K562 (cell line): ENCODE results near the gene CACNA1I. TPM values are rescaled to one million over a fixed set of nuclear protein-coding genes. Genes with fewer than 3 reads are reported as not detected.
A peak's percentile ranks its signal among the peaks of the same experiment; 100 is the strongest.

Source experiments
- CSDE1 ChIP-seq, 2 experiments: fragments of 450-650 bp; IDR thresholded peaks; 2 replicates each; pipeline ENCODE4 v1.6.1; 2016; ENCODE audit warnings: mild to moderate bottlenecking in 1 of 2
- ETV1 ChIP-seq: fragments of 450-650 bp; conservative IDR thresholded peaks from 2 replicates; pipeline ENCODE4 v1.6.1; 2016; ENCODE audit warnings: missing genetic modification characterization, control low read depth, low read depth, missing compliant biosample characterization
- GATAD2A ChIP-seq: fragments of 450-650 bp; IDR thresholded peaks from 2 replicates; pipeline ENCODE4 v1.6.1; 2017
- GTF2E2 ChIP-seq: fragments of 200-800 bp; sonication (Bioruptor generic); IDR thresholded peaks from 2 replicates; pipeline ENCODE4 v1.6.1; 2016; ENCODE audit warnings: missing genetic modification characterization, missing compliant biosample characterization
- HMGN3 ChIP-seq: IDR thresholded peaks from 2 replicates; pipeline ENCODE4 v1.6.1; 2011; ENCODE audit warnings: borderline replicate concordance, low read depth, mild to moderate bottlenecking, mixed read lengths, low read length; ENCODE audit not compliant: insufficient read length; ENCODE audit errors: extremely low read depth
- HNRNPH1 ChIP-seq: fragments of 200-400 bp; formaldehyde crosslinking; optimal IDR thresholded peaks from 2 replicates; pipeline ENCODE3; 2017; ENCODE audit warnings: low read depth, mild to moderate bottlenecking, low read length, moderate library complexity
- JUNB ChIP-seq: fragments of 450-650 bp; formaldehyde crosslinking; conservative IDR thresholded peaks from 2 replicates; pipeline ENCODE4 v1.4.0; 2020; ENCODE audit warnings: mild to moderate bottlenecking
- KLF6 ChIP-seq: fragments of 250-450 bp; sonication (Bioruptor Pico); IDR thresholded peaks from 2 replicates; pipeline ENCODE4 v1.4.0; 2020; ENCODE audit warnings: mild to moderate bottlenecking, moderate library complexity, borderline replicate concordance
- LCOR ChIP-seq: sonication (generic); formaldehyde crosslinking; IDR thresholded peaks from 2 replicates; pipeline ENCODE4 v1.8.0; 2022; ENCODE audit warnings: mild to moderate bottlenecking, missing genetic modification reagents
- NCOA1 ChIP-seq: fragments of 450-650 bp; IDR thresholded peaks from 2 replicates; pipeline ENCODE4 v1.6.1; 2016; ENCODE audit warnings: low read depth
- NCOR1 ChIP-seq: fragments of 450-650 bp; IDR thresholded peaks from 2 replicates; pipeline ENCODE4 v1.6.1; 2016; ENCODE audit warnings: mild to moderate bottlenecking, moderate library complexity
- TBP ChIP-seq: optimal IDR thresholded peaks from 2 replicates; pipeline ENCODE3; 2011; ENCODE audit warnings: low read depth, low read length, improper control_type of control experiment
- TSC22D4 ChIP-seq: fragments of 450-650 bp; IDR thresholded peaks from 2 replicates; pipeline ENCODE4 v1.6.1; 2016; ENCODE audit warnings: missing genetic modification characterization, missing biosample characterization, control low read depth
- ZKSCAN1 ChIP-seq: fragments of 150-350 bp; IDR thresholded peaks from 2 replicates; pipeline ENCODE4 v1.6.1; 2016; ENCODE audit warnings: low read depth, low read length
- ZNF140 ChIP-seq: fragments of 250-450 bp; sonication (Bioruptor Pico); IDR thresholded peaks from 2 replicates; pipeline ENCODE4 v1.8.0; 2021; ENCODE audit warnings: moderate library complexity, mild to moderate bottlenecking, inconsistent platforms
- ZNF23 ChIP-seq: fragments of 250-450 bp; sonication (Bioruptor Pico); IDR thresholded peaks from 2 replicates; pipeline ENCODE4 v1.4.0; 2020; ENCODE audit warnings: mild to moderate bottlenecking
- ZNF311 ChIP-seq: fragments of 250-450 bp; sonication (Bioruptor Pico); IDR thresholded peaks from 2 replicates; pipeline ENCODE4 v1.4.0; 2020; ENCODE audit warnings: mild to moderate bottlenecking, moderate library complexity
- ZNF780A ChIP-seq: fragments of 250-450 bp; sonication (Bioruptor Pico); IDR thresholded peaks from 2 replicates; pipeline ENCODE4 v1.5.0; 2021; ENCODE audit warnings: mild to moderate bottlenecking
- polyA plus RNA-seq, 8 experiments: library from polyadenylated mRNA; depleted of rRNA in 4 of 8; stranded (reverse) in 5 of 8; unstranded in 3 of 8; fragments of >200 nt; fragmentation: Nextera tagmentation in 2 of 8; fragmentation: Illumina TruSeq in 1 of 8; extraction: Ambion mirVana in 2 of 8; extraction: Trizol in 1 of 8; gene quantifications; 2 replicates each; pipeline versions ENCODE4 v1.2.1 to v1.2.3, GENCODE V29; 2011 to 2014; ENCODE audit warnings: inconsistent platforms in 1 of 8, missing spikeins in 1 of 8
- total RNA-seq, 7 experiments: library from RNA; depleted of rRNA in 6 of 7; stranded (reverse); fragments of >200 nt in 6 of 7; fragmentation: Illumina TruSeq in 2 of 7; extraction: Trizol in 2 of 7; gene quantifications; 2 replicates each; pipeline versions ENCODE4 v1.2.1 to v1.2.3, GENCODE V29; 2011 to 2021; ENCODE audit warnings: low replicate concordance in 1 of 7
- TF ChIP-seq, protein P1 (sequence below): IDR thresholded peaks from 2 replicates; pipeline ENCODE4 v1.6.1; 2011; ENCODE audit not compliant: insufficient read length; ENCODE audit errors: extremely low read depth
- TF ChIP-seq, protein P2 (sequence below): sonication (generic); formaldehyde crosslinking; IDR thresholded peaks from 2 replicates; pipeline ENCODE4 v1.4.0; 2020; ENCODE audit warnings: mild to moderate bottlenecking, missing genetic modification reagents
- TF ChIP-seq, protein P3 (sequence below), 2 experiments: fragments of 200-800 bp in 1 of 2; sonication (Bioruptor generic) in 1 of 2; sonication (generic) in 1 of 2; formaldehyde crosslinking in 1 of 2; IDR thresholded peaks in 1 of 2; conservative IDR thresholded peaks in 1 of 2; 2 replicates each; pipeline versions ENCODE4 v1.5.0 to v1.6.1; 2016 to 2020; ENCODE audit warnings: missing compliant biosample characterization in 1 of 2, missing genetic modification characterization in 1 of 2, missing genetic modification reagents in 1 of 2
- TF ChIP-seq, protein P4 (sequence below): IDR thresholded peaks from 2 replicates; pipeline ENCODE4 v1.6.1; 2011; ENCODE audit warnings: borderline replicate concordance, low read depth, mild to moderate bottlenecking, moderate library complexity, low read length; ENCODE audit not compliant: insufficient read depth, poor library complexity, severe bottlenecking

Gene CACNA1I
- total and polyA plus RNA-seq, 9 of the 15 experiments (the other 6 are each of a cell fraction or from before 2014, with no cell fraction given) = 0.01 to 0.79 (median 0.32) TPM; not detected in 1

DNA sequence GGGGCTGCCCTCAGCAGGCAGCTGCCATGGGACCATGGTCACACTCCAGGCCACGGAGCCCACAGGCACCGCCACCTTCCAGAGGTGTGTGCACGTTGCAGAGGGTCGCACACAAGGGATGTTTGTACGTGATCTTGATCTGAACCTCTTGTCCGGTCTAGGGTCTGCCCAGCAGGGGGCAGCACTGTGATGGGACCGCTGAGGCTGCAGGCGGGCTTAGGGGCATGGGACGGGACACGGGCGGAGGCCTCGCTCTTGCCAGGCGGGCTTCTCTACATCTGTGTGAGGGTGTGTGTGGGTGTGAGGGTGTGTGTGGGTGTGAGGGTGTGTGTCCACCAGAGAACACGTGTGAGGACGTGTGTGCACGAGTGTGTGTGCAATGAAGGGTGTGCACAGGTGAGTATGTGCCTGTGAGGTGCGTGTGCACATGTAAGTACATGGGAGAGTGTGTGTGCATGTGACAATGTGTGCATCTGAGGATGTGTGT lies 52.4 kb downstream of the CACNA1I start (continued):
- TF ChIP-seq ZNF311 (CRISPR knock-in tag) (no peak), HMGN3 (no peak), GATAD2A (peak; percentile 14; the same call in 1 of the 2 replicates), ZNF140 (CRISPR knock-in tag) (no peak), ETV1 (tag) (no peak), CSDE1 (IDR thresholded peaks at IDR 0.05) (no peak), ZNF23 (CRISPR knock-in tag) (no peak), NCOR1 (0 out of 2 replicates have a peak, but pooled peaks have one; percentile 27), ZNF780A (no peak), TSC22D4 (tag) (no peak), ZKSCAN1 (no peak), NCOA1 (no peak), JUNB (CRISPR knock-in tag) (no peak), GTF2E2 (tag) (no peak), LCOR (CRISPR knock-in tag) (no peak), TBP (no peak), HNRNPH1 (no peak), KLF6 (no peak)
- TF ChIP-seq, protein P1, sequence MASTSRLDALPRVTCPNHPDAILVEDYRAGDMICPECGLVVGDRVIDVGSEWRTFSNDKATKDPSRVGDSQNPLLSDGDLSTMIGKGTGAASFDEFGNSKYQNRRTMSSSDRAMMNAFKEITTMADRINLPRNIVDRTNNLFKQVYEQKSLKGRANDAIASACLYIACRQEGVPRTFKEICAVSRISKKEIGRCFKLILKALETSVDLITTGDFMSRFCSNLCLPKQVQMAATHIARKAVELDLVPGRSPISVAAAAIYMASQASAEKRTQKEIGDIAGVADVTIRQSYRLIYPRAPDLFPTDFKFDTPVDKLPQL = no peak
- TF ChIP-seq, protein P2, sequence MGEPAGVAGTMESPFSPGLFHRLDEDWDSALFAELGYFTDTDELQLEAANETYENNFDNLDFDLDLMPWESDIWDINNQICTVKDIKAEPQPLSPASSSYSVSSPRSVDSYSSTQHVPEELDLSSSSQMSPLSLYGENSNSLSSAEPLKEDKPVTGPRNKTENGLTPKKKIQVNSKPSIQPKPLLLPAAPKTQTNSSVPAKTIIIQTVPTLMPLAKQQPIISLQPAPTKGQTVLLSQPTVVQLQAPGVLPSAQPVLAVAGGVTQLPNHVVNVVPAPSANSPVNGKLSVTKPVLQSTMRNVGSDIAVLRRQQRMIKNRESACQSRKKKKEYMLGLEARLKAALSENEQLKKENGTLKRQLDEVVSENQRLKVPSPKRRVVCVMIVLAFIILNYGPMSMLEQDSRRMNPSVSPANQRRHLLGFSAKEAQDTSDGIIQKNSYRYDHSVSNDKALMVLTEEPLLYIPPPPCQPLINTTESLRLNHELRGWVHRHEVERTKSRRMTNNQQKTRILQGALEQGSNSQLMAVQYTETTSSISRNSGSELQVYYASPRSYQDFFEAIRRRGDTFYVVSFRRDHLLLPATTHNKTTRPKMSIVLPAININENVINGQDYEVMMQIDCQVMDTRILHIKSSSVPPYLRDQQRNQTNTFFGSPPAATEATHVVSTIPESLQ (CRISPR knock-in tag) = no peak
- TF ChIP-seq, protein P3, sequence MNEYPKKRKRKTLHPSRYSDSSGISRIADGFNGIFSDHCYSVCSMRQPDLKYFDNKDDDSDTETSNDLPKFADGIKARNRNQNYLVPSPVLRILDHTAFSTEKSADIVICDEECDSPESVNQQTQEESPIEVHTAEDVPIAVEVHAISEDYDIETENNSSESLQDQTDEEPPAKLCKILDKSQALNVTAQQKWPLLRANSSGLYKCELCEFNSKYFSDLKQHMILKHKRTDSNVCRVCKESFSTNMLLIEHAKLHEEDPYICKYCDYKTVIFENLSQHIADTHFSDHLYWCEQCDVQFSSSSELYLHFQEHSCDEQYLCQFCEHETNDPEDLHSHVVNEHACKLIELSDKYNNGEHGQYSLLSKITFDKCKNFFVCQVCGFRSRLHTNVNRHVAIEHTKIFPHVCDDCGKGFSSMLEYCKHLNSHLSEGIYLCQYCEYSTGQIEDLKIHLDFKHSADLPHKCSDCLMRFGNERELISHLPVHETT (CRISPR knock-in tag; conservative IDR thresholded peaks at IDR 0.05 in 1 of 2, IDR thresholded peaks at IDR 0.05 in 1 of 2) = no peak
- TF ChIP-seq, protein P4, sequence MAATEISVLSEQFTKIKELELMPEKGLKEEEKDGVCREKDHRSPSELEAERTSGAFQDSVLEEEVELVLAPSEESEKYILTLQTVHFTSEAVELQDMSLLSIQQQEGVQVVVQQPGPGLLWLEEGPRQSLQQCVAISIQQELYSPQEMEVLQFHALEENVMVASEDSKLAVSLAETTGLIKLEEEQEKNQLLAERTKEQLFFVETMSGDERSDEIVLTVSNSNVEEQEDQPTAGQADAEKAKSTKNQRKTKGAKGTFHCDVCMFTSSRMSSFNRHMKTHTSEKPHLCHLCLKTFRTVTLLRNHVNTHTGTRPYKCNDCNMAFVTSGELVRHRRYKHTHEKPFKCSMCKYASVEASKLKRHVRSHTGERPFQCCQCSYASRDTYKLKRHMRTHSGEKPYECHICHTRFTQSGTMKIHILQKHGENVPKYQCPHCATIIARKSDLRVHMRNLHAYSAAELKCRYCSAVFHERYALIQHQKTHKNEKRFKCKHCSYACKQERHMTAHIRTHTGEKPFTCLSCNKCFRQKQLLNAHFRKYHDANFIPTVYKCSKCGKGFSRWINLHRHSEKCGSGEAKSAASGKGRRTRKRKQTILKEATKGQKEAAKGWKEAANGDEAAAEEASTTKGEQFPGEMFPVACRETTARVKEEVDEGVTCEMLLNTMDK = peak; percentile 74
